ENCODE results near the gene DMTF1. TPM values are rescaled to one million over a fixed set of nuclear protein-coding genes. Genes with fewer than 3 reads are reported as not detected.

DMTF1 gene
- polyA plus RNA-seq, 3 donors, result 4.9 to 108 (median 8.3) TPM

DNA sequence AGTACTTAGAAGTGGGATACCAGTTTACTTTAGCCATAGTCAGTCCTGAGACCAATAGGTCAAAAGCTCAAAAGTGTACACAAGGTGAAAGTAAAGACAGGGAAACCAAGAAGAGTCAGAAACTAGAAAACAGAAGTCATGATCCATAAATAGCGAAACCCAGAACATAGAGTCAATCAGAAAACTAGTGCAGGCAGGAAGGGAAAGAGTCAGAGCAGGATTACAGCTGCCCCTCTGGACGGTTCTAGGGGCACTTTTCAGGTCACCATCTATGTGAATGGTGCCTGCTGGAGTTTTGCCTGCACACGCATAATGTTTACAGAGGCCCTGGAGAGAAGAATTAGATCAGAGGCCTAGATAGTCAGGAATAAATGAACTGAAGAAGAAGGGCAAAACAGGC, 22.4 kb upstream of the DMTF1 start:
- H3K27ac Mint-ChIP-seq, result peak overlapping the region in 1 of 7 donors; percentile 1
- H3K27me3 Mint-ChIP-seq (ENCODE audit: low read depth in 3 of 3), result peaks cover 0 to 2% (median 0%) of the 10 kb centered on the region in 3 donors
- no peaks in the 10 kb centered on the region for H3K36me3 Mint-ChIP-seq
- no peak overlapping the region for H3K4me3 Mint-ChIP-seq
- intact Hi-C loops (cut with micrococcal nuclease), result no loop called here
- 56% methylated on average over 3 of the region's 3 CpGs for WGBS (ENCODE audit: insufficient coverage)
- Histone ChIP-seq H4K20me1 (ENCODE audit: insufficient read depth, low read length) (no peaks in the 10 kb centered on the region), H3K4me1 (ENCODE audit: control insufficient read depth in 1 of 2, insufficient read depth in 2 of 2, low read length in 2 of 2) (no peaks in the 10 kb centered on the region), H3K27me3 (ENCODE audit: control insufficient read depth in 2 of 2, insufficient read depth in 2 of 2, low read length in 2 of 2) (no peaks in the 10 kb centered on the region), H3K9me3 (replicated peaks in 1 of 2; ENCODE audit: control insufficient read depth in 1 of 2, insufficient read depth in 1 of 2, low read length in 2 of 2) (no peaks in the 10 kb centered on the region), H3K9ac (ENCODE audit: insufficient read depth, low read length, poor library complexity, severe bottlenecking) (no peak overlapping the region), H3K4me2 (replicated peaks; ENCODE audit: extremely low read depth, low read length, poor library complexity, severe bottlenecking) (no peak overlapping the region), H3K27ac (ENCODE audit: low read depth in 1 of 2, low read length in 2 of 2) (no peak overlapping the region), H3K4me3 (replicated peaks in 1 of 3; ENCODE audit: low read depth in 2 of 3, low read length in 3 of 3) (no peak overlapping the region), H3K79me2 (ENCODE audit: insufficient read depth, low read length) (no peaks in the 10 kb centered on the region), H2AFZ (ENCODE audit: insufficient read depth, low read depth, low read length, poor library complexity, severe bottlenecking) (no peak overlapping the region), H3K36me3 (replicated peaks in 1 of 2; ENCODE audit: control insufficient read depth in 1 of 2, insufficient read depth in 2 of 2, low read length in 2 of 2) (no peaks in the 10 kb centered on the region)
- TF ChIP-seq CTCF (IDR thresholded peaks at IDR 0.05), result no peak
- no peak for DNase-seq
- H3K4me1 Mint-ChIP-seq, result no peaks in the 10 kb centered on the region
- no peaks in the 10 kb centered on the region for H3K9me3 Mint-ChIP-seq

- H3K27me3 Mint-ChIP-seq (ENCODE audit: low read depth in 3 of 3), result no peaks in the 10 kb centered on the region
- intact Hi-C loops (cut with micrococcal nuclease), result no loop called here
- H3K4me2 ChIP-seq (replicated peaks; ENCODE audit: extremely low read depth, low read length, poor library complexity, severe bottlenecking), result no peak overlapping the region
- no peak overlapping the region for H3K9ac ChIP-seq (ENCODE audit: insufficient read depth, low read length, poor library complexity, severe bottlenecking)
- no peaks in the 10 kb centered on the region for H3K27me3 ChIP-seq (ENCODE audit: control insufficient read depth in 2 of 2, insufficient read depth in 2 of 2, low read length in 2 of 2)
- no peaks in the 10 kb centered on the region for H3K4me1 ChIP-seq (ENCODE audit: control insufficient read depth in 1 of 2, insufficient read depth in 2 of 2, low read length in 2 of 2)
- no peak for DNase-seq
- no peaks in the 10 kb centered on the region for H3K36me3 ChIP-seq (replicated peaks in 1 of 2; ENCODE audit: control insufficient read depth in 1 of 2, insufficient read depth in 2 of 2, low read length in 2 of 2)
- 100% methylated on average over 1 of the region's 3 CpGs for WGBS (ENCODE audit: insufficient coverage)
- no peak overlapping the region for H3K4me3 ChIP-seq (replicated peaks in 1 of 3; ENCODE audit: low read depth in 2 of 3, low read length in 3 of 3)
- peaks cover 0 to 3% (median 0%) of the 10 kb centered on the region in 7 donors for H3K9me3 Mint-ChIP-seq
- no peak for TF ChIP-seq CTCF (IDR thresholded peaks at IDR 0.05)
- H3K9me3 ChIP-seq (replicated peaks in 1 of 2; ENCODE audit: control insufficient read depth in 1 of 2, insufficient read depth in 1 of 2, low read length in 2 of 2), result no peaks in the 10 kb centered on the region
- H3K27ac ChIP-seq (ENCODE audit: low read depth in 1 of 2, low read length in 2 of 2), result no peak overlapping the region
- H3K79me2 ChIP-seq (ENCODE audit: insufficient read depth, low read length), result no peaks in the 10 kb centered on the region
- no peaks in the 10 kb centered on the region for H4K20me1 ChIP-seq (ENCODE audit: insufficient read depth, low read length)
- H3K4me1 Mint-ChIP-seq, result no peaks in the 10 kb centered on the region
- H3K4me3 Mint-ChIP-seq, result no peak overlapping the region
- H3K27ac Mint-ChIP-seq, result no peak overlapping the region
- H3K36me3 Mint-ChIP-seq, result no peaks in the 10 kb centered on the region
- no peak overlapping the region for H2AFZ ChIP-seq (ENCODE audit: insufficient read depth, low read depth, low read length, poor library complexity, severe bottlenecking)
Observed at GRCh38 chr7:87131771-87132170, 20.5 kb upstream of the DMTF1 start.

All from CD14-positive monocyte (primary cell).